ENCODE data around the gene KIAA0513. TPM values are rescaled to one million over a fixed set of nuclear protein-coding genes. Genes with fewer than 3 reads are reported as not detected.
"Not testable (repeated sequence)": the region's sequence is repeated elsewhere in the genome, so short reads cannot be mapped to it uniquely, and the experiment has no call there.

The KIAA0513 gene
- total RNA-seq, 1 experiment from 2014 or later = 2.9 TPM

DNA sequence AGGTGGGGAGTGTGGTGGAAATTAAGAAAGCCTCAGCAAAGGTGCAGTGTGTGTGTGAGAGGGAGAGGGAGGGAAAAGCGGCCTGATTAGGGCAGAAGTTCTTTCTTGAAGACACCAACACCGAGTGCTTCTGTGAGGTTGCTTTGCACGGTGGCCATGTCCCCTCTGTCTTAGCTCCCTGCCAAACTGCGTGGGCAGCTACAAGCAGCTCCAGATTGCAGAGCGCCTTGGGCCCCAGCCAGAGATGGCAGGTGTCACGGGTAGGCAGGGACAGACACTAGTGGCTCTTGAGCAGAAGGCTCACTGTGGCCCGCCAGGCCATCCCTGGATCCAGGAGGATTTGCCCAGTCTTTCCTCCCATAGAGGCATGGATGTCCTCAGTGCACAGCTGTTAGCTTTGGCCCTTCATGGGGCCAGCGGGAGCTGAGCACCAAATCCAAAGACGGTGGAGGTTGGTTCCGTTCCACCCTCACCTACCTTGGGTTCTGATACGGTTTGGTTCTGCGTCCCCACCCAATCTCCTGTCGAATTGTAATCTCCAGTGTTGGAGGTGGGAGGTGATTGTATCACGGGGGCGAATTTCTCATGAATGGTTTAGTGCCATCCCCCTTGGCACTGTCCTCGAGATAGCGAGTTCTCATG is 21.4 kb downstream of the KIAA0513 start:
- no peak for DNase-seq (ENCODE audit: low spot score)

- DNase-seq (ENCODE audit: low spot score) = no peak
Measured at GRCh38 chr16:85049706-85050305, 22.2 kb downstream of the KIAA0513 start.

GRCh38 chr16:85051067-85051581 is 23.5 kb downstream of the KIAA0513 start:
- DNase-seq (ENCODE audit: low spot score) = no peak

GRCh38 chr16:85051683-85052082 is 24.1 kb downstream of the KIAA0513 start:
- DNase-seq (ENCODE audit: low spot score) = no peak

DNA sequence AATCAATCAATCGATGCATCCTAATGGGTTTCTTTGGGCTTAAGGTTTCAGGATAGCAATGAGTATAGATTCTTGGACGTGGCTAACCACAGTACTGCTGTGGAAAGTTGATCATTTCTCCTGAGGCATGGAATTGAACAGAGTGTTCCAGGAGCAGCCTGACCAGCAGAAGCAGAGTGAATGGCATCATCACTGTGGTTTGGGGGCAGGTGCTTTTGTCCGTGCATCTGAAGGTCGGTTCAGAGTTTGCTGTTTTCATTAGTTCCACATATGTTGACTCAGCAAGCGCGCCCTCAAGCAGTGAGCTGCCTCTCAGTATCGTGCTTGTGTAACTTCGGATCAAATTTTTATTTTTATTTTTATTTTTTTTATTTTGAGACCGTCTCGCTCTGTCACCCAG is 24.9 kb downstream of the KIAA0513 start:
- DNase-seq (ENCODE audit: low spot score) = no peak

DNA sequence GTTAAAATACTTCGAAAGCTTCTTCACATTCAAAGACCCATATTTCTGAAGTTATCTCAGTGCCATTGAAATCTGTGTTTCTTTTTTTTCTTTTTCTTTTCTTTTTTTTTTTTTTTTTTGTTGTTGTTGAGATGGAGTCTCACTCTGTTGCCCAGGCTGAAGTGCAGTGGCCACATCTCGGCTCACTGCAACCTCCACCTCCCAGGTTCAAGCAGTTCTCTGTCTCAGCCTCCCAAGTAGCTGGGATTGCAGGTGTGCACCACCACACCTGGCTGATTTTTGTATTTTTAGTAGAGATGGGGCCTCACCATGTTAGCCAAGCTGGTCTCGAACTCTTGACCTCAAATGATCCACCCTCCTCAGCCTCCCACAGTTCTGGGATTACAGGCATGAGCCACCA is 26.7 kb downstream of the KIAA0513 start:
- DNase-seq (ENCODE audit: low spot score) = not testable (repeated sequence)

- no peak for DNase-seq (ENCODE audit: low spot score)
Measured at GRCh38 chr16:85054948-85055492, 27.4 kb downstream of the KIAA0513 start.

GRCh38 chr16:85055493-85056210 is 28.1 kb downstream of the KIAA0513 start:
- peak; percentile 81 for DNase-seq (ENCODE audit: low spot score)

GRCh38 chr16:85056211-85056748 is 28.7 kb downstream of the KIAA0513 start:
- DNase-seq (ENCODE audit: low spot score) = no peak

DNA sequence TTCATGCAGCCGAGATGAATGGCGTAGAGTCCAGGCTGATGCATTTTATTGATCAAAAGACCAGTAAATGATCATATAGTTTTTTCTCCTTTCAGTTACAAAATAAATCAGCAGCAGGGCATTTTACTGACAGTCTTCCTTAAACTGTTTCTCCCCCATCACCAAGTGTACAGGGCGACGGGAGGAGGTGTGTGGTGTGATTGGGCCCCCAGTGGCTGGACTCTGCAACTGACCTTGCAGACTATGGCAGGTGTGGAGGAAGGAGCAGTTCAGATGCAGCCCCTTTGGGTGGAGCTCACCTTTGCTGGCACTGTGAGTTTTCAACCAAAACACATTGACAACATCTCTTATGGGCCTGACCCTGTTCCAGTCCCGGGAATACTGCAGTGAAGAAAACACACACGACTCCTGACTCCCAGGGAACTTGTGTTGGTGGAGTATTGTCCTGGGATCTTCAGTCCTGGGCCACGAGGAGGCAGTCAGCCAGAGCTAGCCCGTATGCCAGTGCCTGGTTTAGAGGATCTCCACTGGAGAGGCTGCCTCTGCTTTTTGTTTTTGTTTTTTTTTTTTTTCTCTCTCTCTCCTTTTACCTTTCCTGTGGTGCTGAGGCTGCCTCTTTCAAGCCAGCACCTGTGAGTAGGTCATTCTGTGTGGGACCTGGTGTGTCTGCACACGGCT is 29.8 kb downstream of the KIAA0513 start:
- no peak for DNase-seq (ENCODE audit: low spot score)

DNA sequence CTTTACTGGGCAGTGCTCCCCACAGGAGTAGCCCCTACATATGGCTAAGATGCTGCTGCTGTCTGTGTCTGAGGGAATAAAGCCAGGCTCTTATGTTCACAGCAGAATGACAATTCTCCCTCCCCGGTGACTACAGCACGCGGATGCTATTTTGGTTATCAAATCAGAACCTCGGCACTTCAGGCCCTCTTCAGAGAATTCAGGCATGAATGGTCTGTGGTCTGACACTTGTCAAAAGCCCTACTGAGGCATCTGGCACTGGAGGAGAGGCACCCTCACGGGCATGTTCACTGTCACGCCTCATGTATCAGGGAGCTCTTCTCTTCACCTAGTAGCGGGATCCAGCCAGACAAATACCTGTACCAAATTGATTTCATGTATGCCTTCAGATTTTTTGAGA is 30.4 kb downstream of the KIAA0513 start:
- DNase-seq (ENCODE audit: low spot score) = no peak

DNA sequence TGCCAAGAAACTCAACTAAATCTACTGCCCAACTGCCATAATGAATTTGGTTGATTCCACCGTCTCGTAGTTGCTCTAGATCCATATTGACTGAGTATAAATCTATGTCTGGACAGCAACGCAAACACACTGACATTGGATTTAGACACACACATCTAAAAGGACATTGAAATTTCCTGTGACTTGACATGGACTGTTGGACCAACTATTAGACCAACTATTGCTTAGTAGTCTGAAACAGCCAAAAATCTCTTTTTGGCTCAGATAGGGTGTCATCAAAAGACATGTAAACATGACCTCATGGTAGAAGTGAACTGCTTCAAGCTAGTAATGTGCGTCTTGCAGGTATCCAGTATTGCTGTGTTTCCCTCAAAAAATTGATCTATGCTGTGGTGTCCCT is 31.3 kb downstream of the KIAA0513 start:
- DNase-seq (ENCODE audit: low spot score) = no peak

DNA sequence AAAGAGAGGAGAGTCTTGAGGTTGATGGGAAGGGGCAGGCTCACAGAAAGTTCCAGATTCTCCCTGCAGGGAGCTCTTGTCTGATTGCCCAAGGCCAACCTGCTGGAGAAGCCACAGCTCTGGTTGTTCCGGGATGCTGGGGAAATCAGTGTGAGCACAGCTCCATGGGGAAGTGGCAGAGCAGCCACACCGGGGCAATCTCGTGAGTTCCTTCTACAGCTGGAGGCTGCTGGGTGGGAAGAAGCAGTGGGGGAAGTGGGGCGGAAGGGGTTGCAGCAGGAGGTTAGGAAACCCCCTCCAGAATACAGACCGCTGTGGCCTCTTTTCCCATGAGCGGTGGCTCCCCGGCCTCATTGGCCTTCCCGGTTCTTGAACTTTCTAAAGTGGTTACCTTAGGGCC is 34.0 kb downstream of the KIAA0513 start:
- DNase-seq (ENCODE audit: low spot score) = no peak

GRCh38 chr16:85062323-85062722 is 34.7 kb downstream of the KIAA0513 start:
- no peak for DNase-seq (ENCODE audit: low spot score)

DNA sequence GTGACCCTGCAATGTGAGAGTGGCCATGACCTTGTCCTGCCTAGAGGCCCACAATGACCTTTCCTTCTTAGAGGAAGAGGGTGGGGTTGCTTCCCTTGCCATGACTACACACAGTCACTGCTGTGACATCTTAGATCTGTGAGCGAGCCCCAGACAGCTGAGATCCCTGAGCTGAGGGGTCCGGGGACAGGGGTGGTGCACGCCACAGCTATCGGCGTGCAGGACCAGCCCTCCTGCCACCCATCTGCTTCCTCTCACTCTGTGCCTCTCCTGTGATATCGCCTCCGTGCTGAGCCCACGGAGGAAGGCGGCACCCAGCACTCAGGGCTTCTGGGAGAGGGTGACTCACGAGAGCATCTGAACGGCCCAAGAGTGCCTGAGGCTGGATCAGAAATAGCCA is 35.2 kb downstream of the KIAA0513 start:
- no peak for DNase-seq (ENCODE audit: low spot score)

DNA sequence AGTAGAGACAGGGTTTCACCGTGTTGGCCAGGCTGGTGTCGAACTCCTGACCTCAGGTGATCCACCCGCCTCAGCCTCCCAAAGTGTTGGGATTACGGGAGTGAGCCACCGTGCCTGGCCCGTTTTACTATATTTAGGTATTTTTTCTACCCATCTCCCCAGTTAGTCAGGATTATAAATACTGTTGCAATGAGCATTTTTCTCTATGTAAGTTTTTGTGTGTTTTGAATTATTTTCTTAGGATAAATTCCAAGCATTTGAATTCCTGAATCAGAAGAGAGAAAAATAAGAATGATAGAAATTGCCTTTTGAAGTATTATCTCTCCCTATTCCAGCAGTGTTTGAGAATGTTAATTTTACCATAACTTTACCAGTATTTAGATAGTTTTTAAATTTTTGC is 36.6 kb downstream of the KIAA0513 start:
- DNase-seq (ENCODE audit: low spot score) = no peak

DNA sequence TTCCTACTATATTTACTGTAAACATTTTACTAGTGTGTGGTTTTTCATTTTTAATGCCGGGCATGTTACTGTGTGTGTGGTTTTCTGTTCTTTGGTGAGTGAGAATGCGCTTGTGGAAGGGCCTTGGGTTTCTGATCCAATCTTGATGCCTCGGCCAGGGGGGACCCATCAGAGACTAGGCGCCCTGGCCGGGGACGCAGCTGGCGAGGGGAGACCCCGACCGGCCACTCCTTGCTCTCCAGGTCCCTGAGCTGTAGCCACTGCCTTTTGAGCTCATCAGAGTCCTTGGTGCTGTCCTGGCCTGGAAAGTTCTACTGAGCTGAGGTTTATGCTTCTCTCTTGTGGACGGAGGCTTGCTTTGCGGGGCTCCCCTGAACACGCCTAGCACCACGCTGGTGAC is 37.5 kb downstream of the KIAA0513 start:
- no peak for DNase-seq (ENCODE audit: low spot score)

DNA sequence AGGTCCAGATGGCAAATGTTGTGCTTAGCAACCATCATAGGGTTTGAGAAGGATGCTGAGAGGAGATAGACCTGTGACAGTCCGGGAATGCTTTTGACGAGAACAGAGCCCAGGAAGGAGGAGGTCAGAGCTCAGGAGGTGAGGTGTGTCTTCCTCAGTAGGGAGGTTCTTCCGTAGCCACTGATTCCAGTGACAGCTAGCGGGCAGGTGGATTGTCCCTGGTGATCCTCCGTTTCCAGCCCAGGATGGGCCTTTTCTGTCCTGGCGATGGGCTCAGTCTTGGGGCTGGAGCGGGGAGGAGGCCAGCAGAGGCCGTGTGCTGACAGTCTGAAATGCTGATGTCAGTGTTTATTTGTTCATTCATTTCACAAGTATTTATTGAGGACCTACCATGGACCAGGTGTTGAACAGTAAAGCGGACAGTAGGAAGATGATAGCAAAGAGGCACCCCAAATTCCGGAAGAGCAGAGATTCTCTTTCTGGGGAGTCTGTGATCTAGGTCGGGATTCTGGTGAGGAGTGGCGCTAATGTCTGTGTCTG is 38.8 kb downstream of the KIAA0513 start:
- no peak for DNase-seq (ENCODE audit: low spot score)

GRCh38 chr16:85067024-85067423 is 39.4 kb downstream of the KIAA0513 start:
- no peak for DNase-seq (ENCODE audit: low spot score)

- DNase-seq (ENCODE audit: low spot score) = no peak
Measured at GRCh38 chr16:85067426-85067825, 39.8 kb downstream of the KIAA0513 start.

- DNase-seq (ENCODE audit: low spot score) = no peak
Measured at GRCh38 chr16:85068746-85069145, 41.2 kb downstream of the KIAA0513 start.

- no peak for DNase-seq (ENCODE audit: low spot score)
Measured at GRCh38 chr16:85069171-85069570, 41.6 kb downstream of the KIAA0513 start.

Data from H4 (cell line).